HepG2 (cell line): ENCODE results near the gene ACADVL. TPM values are rescaled to one million over a fixed set of nuclear protein-coding genes. Genes with fewer than 3 reads are reported as not detected.

Experiments
- ATAC-seq: fragments of 200-7000 bp; cut with Tn5 transposase; 3 replicates; pipeline ENCODE4 v1.9.1; 2020; ENCODE audit warnings: mild to moderate bottlenecking, moderate library complexity
- BruUV-seq: library from RNA; stranded (reverse); fragments of 400-500 nt; replicated peaks from 2 replicates; lab custom pipeline; 2021; lab: Mats Ljungman, UMichigan
- CTCF ChIA-PET: fragments of 300-600 bp; formaldehyde crosslinking; extraction: SDS; loops from one replicate; lab custom pipeline; 2021; ENCODE audit warnings: low total read pairs, inconsistent platforms, low intra/inter-chr PET ratio; lab: Yijun Ruan, JAX
- POLR2A ChIA-PET: fragments of 350-600 bp; sonication (Branson Sonifier 250); formaldehyde crosslinking; loops from one replicate; lab custom pipeline; 2020; ENCODE audit warnings: antibody characterized with exemption, inconsistent platforms; lab: Yijun Ruan, JAX
- DNase-seq: peaks from one replicate; pipeline ENCODE4 v3.0.0-alpha.2; 2015; ENCODE audit warnings: low spot score
- FAIRE-seq: peaks from 3 replicates; lab custom pipeline; 2011; peaks lifted over from hg19 to GRCh38; lab: Jason Lieb, UNC
- H2AFZ ChIP-seq: one replicate; pipeline ENCODE4 v1.6.1; 2011; ENCODE audit warnings: low read length, inconsistent platforms
- H3K27ac ChIP-seq: fragments of 300-600 bp; 3 replicates; pipeline ENCODE4 v1.8.0; 2011; ENCODE audit warnings: mixed run types, mild to moderate bottlenecking, mixed read lengths, low read length, inconsistent platforms; ENCODE audit not compliant: insufficient read depth; ENCODE audit errors: extremely low read length
- H3K27me3 ChIP-seq, 2 experiments: fragments of 200-600 bp in 1 of 2; 2 replicates in 1 of 2; 3 replicates in 1 of 2; pipeline versions ENCODE4 v1.6.0 to v1.8.0; 2011; ENCODE audit warnings: low read length in 2 of 2, mild to moderate bottlenecking in 2 of 2, moderate library complexity in 2 of 2, inconsistent platforms in 1 of 2; ENCODE audit not compliant: insufficient read depth in 2 of 2, control insufficient read depth in 1 of 2
- H3K36me3 ChIP-seq, 2 experiments: fragments of 200-600 bp in 1 of 2; replicated peaks in 1 of 2; 2 replicates in 1 of 2; 3 replicates in 1 of 2; pipeline versions ENCODE4 v1.5.1 to v1.8.0; 2011; ENCODE audit warnings: low read length in 2 of 2, inconsistent platforms in 1 of 2; ENCODE audit not compliant: insufficient read depth in 2 of 2, control insufficient read depth in 1 of 2
- H3K4me1 ChIP-seq: 2 replicates; pipeline ENCODE4 v1.5.1; 2012; ENCODE audit warnings: low read length, inconsistent platforms; ENCODE audit not compliant: insufficient read depth
- H3K4me2 ChIP-seq: 2 replicates; pipeline ENCODE4 v1.6.0; 2011; ENCODE audit warnings: low read depth, low read length, inconsistent platforms
- H3K4me3 ChIP-seq, 3 experiments: fragments of 200-600 bp in 1 of 3; sonication (generic), shearing (Covaris generic) in 1 of 3; replicated peaks in 1 of 3; 2 replicates each; pipeline ENCODE4 v1.5.1; 2011 to 2016; ENCODE audit warnings: low read length in 3 of 3, inconsistent platforms in 2 of 3, low read depth in 2 of 3, mild to moderate bottlenecking in 2 of 3, control low read depth in 1 of 3, mixed read lengths in 1 of 3; ENCODE audit not compliant: insufficient read depth in 1 of 3
- H3K79me2 ChIP-seq: one replicate; pipeline ENCODE4 v1.6.1; 2011; ENCODE audit warnings: low read length, inconsistent platforms; ENCODE audit not compliant: insufficient read depth
- H3K9ac ChIP-seq: 2 replicates; pipeline ENCODE4 v1.6.0; 2011; ENCODE audit warnings: mild to moderate bottlenecking, low read depth, low read length, inconsistent platforms; ENCODE audit not compliant: insufficient read depth
- H3K9me3 ChIP-seq: 2 replicates; pipeline ENCODE4 v1.5.1; 2012; ENCODE audit warnings: mild to moderate bottlenecking, low read length
- H4K20me1 ChIP-seq: 2 replicates; pipeline ENCODE4 v1.6.0; 2011; ENCODE audit warnings: inconsistent platforms, mild to moderate bottlenecking, low read length, moderate library complexity; ENCODE audit not compliant: insufficient read depth
- ETV5 ChIP-seq: IDR thresholded peaks from 2 replicates; pipeline ENCODE4 v1.6.1; 2018; ENCODE audit warnings: missing biosample characterization, missing genetic modification reagents, inconsistent platforms, borderline replicate concordance
- HDAC6 ChIP-seq: fragments of 200-600 bp; sonication (generic); IDR thresholded peaks from 2 replicates; pipeline ENCODE4 v1.7.0; 2017; ENCODE audit warnings: mild to moderate bottlenecking, antibody characterized with exemption, low read length, low read depth
- HOMEZ ChIP-seq: IDR thresholded peaks from 2 replicates; pipeline ENCODE4 v1.6.1; 2016; ENCODE audit warnings: low read depth
- NFIC ChIP-seq: IDR thresholded peaks from 2 replicates; pipeline ENCODE4 v1.6.1; 2012; ENCODE audit warnings: mild to moderate bottlenecking, low read length, inconsistent platforms
- RBAK ChIP-seq: sonication (generic); formaldehyde crosslinking; IDR thresholded peaks from 2 replicates; pipeline ENCODE4 v1.5.1; 2020; ENCODE audit warnings: mild to moderate bottlenecking, missing genetic modification reagents
- TRAFD1 ChIP-seq: sonication (generic); formaldehyde crosslinking; IDR thresholded peaks from 2 replicates; pipeline ENCODE4 v1.5.1; 2020; ENCODE audit warnings: missing genetic modification reagents, mild to moderate bottlenecking, borderline replicate concordance
- XBP1 ChIP-seq: sonication (generic); formaldehyde crosslinking; IDR thresholded peaks from 2 replicates; pipeline ENCODE4 v1.5.0; 2020; ENCODE audit warnings: missing genetic modification reagents
- ZBTB33 ChIP-seq: sonication (generic); formaldehyde crosslinking; IDR thresholded peaks from 2 replicates; pipeline ENCODE4 v1.4.0; 2020; ENCODE audit warnings: missing genetic modification reagents
- ZNF276 ChIP-seq: sonication (generic); formaldehyde crosslinking; IDR thresholded peaks from 2 replicates; pipeline ENCODE4 v1.4.0; 2020; ENCODE audit warnings: mild to moderate bottlenecking, low read depth, missing genetic modification reagents
- WGBS: methylation state at CpG from one replicate; pipeline ENCODE4 v1.1.6; 2017; ENCODE audit warnings: low lambda C conversion rate; 5-methylcytosine and 5-hydroxymethylcytosine counted together
- in situ Hi-C: cut with HindIII; loops from 2 replicates; pipeline ENCODE4 v1.10.0; 2017; ENCODE audit warnings: low pct_unique_long_range_greater_than_20kb; ENCODE audit not compliant: extremely low pct_ligation_motif_present
- intact Hi-C: fragments of 100-400 bp; cut with micrococcal nuclease; formaldehyde crosslinking; loops from one replicate; pipeline ENCODE4 v1.10.0; 2022; ENCODE audit not compliant: unreplicated experiment
- polyA plus RNA-seq, 8 experiments: library from polyadenylated mRNA; depleted of rRNA in 3 of 8; stranded (reverse) in 7 of 8; unstranded in 1 of 8; fragments of >200 nt; fragmentation: Illumina TruSeq in 4 of 8; extraction: Trizol in 4 of 8; gene quantifications; 2 replicates each; pipeline versions ENCODE4 v1.2.1 to v1.2.3, GENCODE V29; 2011 to 2016; ENCODE audit warnings: low read depth in 4 of 8, missing spikeins in 1 of 8, mixed read lengths in 1 of 8; ENCODE audit not compliant: insufficient read depth in 1 of 8
- total RNA-seq, 5 experiments: library from RNA; depleted of rRNA; stranded (reverse); fragments of >200 nt; fragmentation: Illumina TruSeq; extraction: Trizol; gene quantifications; 2 replicates each; pipeline ENCODE4 v1.2.3, GENCODE V29; 2016; ENCODE audit warnings: low read depth in 1 of 5

The ACADVL gene
- total and polyA plus RNA-seq, 2 of the 13 experiments (the other 11 are each of a cell fraction or from before 2014, with no cell fraction given) = 219 to 412 TPM

GRCh38 chr17:7246779-7247178 lies 27.0 kb downstream of the ACADVL start (continued):
- no peak for TF ChIP-seq ZBTB33 (CRISPR knock-in tag)
- TF ChIP-seq ETV5 (CRISPR knock-in tag) = no peak
- no peak for TF ChIP-seq TRAFD1 (CRISPR knock-in tag)
- no peak for TF ChIP-seq XBP1 (CRISPR knock-in tag)

- in situ Hi-C loops = no loop called here
- intact Hi-C loops = no loop called here
- Histone ChIP-seq H3K9ac (peak overlapping the region; percentile 24; the same call in 1 of the 2 replicates), H3K4me3 (no peak overlapping the region), H3K36me3 (peaks cover 5 to 27% of the 10 kb centered on the region in 2 experiments; a peak in 3 of 5 replicates), H4K20me1 (no peaks in the 10 kb centered on the region), H3K9me3 (no peaks in the 10 kb centered on the region), H3K4me2 (peak overlapping the region; percentile 90), H3K4me1 (peaks cover 30% of the 10 kb centered on the region), H3K79me2 (peaks cover 53% of the 10 kb centered on the region), H2AFZ (no peak overlapping the region), H3K27me3 (peaks cover 0 to 2% of the 10 kb centered on the region in 2 experiments; a peak in 1 of 5 replicates), H3K27ac (no peak overlapping the region)
- FAIRE-seq = no peak
- DNase-seq = no peak
- CTCF ChIA-PET = no interaction called here
- BruUV-seq = no TSS peak
- 83% methylated on average over 4 of the region's 4 CpGs for WGBS
- no peak for ATAC-seq
- POLR2A ChIA-PET = interaction anchor here (1.5 to 1.6 kb wide), 2 partner anchors 14 to 16 kb away, joined by 4 to 5 read pairs; partner anchors contain the start of gene DVL2
- TF ChIP-seq HOMEZ (CRISPR knock-in tag) (no peak), ZNF276 (CRISPR knock-in tag) (no peak), NFIC (no peak), RBAK (CRISPR knock-in tag) (no peak), HDAC6 (no peak)
These were observed 29.1 kb downstream of the ACADVL start for GRCh38 chr17:7248796-7249195.
